Suprapubic skin (tissue), 4 donors: ENCODE results near the gene SAA2. TPM values are rescaled to one million over a fixed set of nuclear protein-coding genes. Genes with fewer than 3 reads are reported as not detected.
A peak's percentile ranks its signal among the peaks of the same experiment; 100 is the strongest.

Experiments
- DNase-seq, 2 donors: peaks; one replicate each; pipeline ENCODE4 v3.0.0-alpha.2; 2019; ENCODE audit warnings: low spot score in 2 of 2
- H3K27ac ChIP-seq: fragments of 200-600 bp; sonication (generic); one replicate; pipeline ENCODE4 v1.5.1; 2019
- H3K27me3 ChIP-seq: fragments of 200-600 bp; sonication (generic); one replicate; pipeline ENCODE4 v1.5.1; 2019
- H3K36me3 ChIP-seq: fragments of 200-600 bp; sonication (generic); one replicate; pipeline ENCODE4 v1.5.1; 2019
- H3K4me1 ChIP-seq: fragments of 200-600 bp; sonication (generic); one replicate; pipeline ENCODE4 v1.5.1; 2019
- H3K4me3 ChIP-seq: fragments of 200-600 bp; sonication (generic); one replicate; pipeline ENCODE4 v1.5.1; 2019; ENCODE audit warnings: mild to moderate bottlenecking
- H3K9me3 ChIP-seq: fragments of 200-600 bp; sonication (generic); one replicate; pipeline ENCODE4 v1.5.1; 2019
- EP300 ChIP-seq: sonication (generic); formaldehyde crosslinking; IDR thresholded peaks from one replicate; pipeline ENCODE4 v1.6.1; 2017; ENCODE audit warnings: antibody characterized with exemption
- POLR2A ChIP-seq, 2 donors: fragments of 450-650 bp; IDR thresholded peaks; one replicate each; pipeline ENCODE4 v1.6.1; 2017; ENCODE audit warnings: antibody characterized with exemption in 2 of 2, mild to moderate bottlenecking in 2 of 2, moderate library complexity in 2 of 2
- POLR2AphosphoS5 ChIP-seq, 3 donors: sonication (generic); formaldehyde crosslinking; IDR thresholded peaks; one replicate each; pipeline ENCODE4 v1.6.1; 2017; ENCODE audit warnings: antibody characterized with exemption in 3 of 3
- WGBS: methylation state at CpG from one replicate; pipeline ENCODE4 v1.1.5; 2018; 5-methylcytosine and 5-hydroxymethylcytosine counted together
- total RNA-seq, 4 donors: library from RNA; depleted of rRNA; stranded (reverse); fragments of >200 nt; gene quantifications; one replicate each; pipeline ENCODE4 v1.1.0, GENCODE V29; 2016
- TF ChIP-seq, protein P1 (sequence below), 2 donors: fragments of 200-600 bp in 1 of 2; fragments of 450-650 bp in 1 of 2; sonication (generic) in 1 of 2; IDR thresholded peaks; one replicate each; pipeline ENCODE4 v1.5.1; 2016 to 2019; ENCODE audit warnings: antibody characterized with exemption in 2 of 2, mild to moderate bottlenecking in 1 of 2, moderate library complexity in 1 of 2

Gene SAA2
- total RNA-seq, 4 donors from 2014 or later: 15.0 to 30.4 (median 16.2) TPM; not detected in 1

DNA sequence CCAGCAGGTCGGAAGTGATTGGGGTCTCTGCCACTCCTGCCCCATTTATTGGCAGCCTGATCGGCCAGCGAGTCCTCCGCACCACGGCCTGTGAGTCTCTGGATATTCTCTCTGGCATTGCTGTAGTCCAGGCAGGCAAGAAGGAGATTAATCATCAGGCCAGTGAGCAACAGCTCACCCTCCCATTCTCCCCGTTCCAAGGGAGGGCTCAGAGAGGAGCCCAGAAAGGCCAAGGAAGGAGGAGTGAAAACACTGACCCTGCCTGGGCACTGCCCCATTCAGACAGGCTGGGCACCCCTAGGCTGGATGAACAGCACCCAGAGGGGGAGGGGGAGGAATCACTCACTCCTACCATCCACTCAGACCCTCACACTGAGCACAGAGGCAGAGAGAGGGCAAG lies 3.1 kb downstream of the SAA2 start:
- H3K4me3 ChIP-seq: no peak overlapping the region
- H3K27ac ChIP-seq: no peak overlapping the region
- no peaks in the 10 kb centered on the region for H3K27me3 ChIP-seq
- H3K9me3 ChIP-seq: no peaks in the 10 kb centered on the region
- peaks cover 2% of the 10 kb centered on the region for H3K4me1 ChIP-seq
- 50% methylated on average over 5 of the region's 6 CpGs for whole genome bisulfite sequencing
- H3K36me3 ChIP-seq: no peaks in the 10 kb centered on the region
- TF ChIP-seq POLR2AphosphoS5 (IDR thresholded peaks at IDR 0.05): no peak
- TF ChIP-seq POLR2A (IDR thresholded peaks at IDR 0.05): no peak
- TF ChIP-seq, protein P1, sequence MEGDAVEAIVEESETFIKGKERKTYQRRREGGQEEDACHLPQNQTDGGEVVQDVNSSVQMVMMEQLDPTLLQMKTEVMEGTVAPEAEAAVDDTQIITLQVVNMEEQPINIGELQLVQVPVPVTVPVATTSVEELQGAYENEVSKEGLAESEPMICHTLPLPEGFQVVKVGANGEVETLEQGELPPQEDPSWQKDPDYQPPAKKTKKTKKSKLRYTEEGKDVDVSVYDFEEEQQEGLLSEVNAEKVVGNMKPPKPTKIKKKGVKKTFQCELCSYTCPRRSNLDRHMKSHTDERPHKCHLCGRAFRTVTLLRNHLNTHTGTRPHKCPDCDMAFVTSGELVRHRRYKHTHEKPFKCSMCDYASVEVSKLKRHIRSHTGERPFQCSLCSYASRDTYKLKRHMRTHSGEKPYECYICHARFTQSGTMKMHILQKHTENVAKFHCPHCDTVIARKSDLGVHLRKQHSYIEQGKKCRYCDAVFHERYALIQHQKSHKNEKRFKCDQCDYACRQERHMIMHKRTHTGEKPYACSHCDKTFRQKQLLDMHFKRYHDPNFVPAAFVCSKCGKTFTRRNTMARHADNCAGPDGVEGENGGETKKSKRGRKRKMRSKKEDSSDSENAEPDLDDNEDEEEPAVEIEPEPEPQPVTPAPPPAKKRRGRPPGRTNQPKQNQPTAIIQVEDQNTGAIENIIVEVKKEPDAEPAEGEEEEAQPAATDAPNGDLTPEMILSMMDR (IDR thresholded peaks at IDR 0.05): no peak
- TF ChIP-seq EP300: no peak
- no peak for DNase-seq

DNA sequence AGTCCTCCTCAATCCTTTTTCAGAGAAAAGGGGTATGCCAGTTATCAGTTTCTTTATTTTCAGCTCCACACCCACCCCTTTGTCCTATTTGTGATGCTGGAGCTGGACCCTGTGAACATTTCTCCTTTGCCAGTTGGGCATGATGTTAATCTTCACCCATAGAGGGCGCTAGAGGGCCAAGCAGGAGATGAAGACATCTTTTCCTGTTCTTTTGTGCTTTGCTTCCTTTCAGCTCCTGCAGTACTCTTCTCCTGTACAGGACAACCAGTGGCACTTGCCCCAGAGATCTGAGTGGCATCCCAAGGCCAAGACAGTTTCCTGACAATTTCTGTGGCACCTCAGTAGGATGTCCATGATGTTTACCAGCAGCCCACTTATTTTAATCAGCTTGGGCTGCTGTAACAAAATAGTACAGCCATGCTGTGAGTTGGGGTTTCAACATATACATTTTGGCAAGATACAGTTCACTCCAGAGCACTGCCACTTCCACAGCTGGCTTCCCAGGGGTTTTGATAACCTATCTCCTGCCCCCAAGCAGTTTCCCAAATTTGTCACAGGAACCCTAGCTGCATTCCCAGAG lies 4.6 kb downstream of the SAA2 start:
- H3K27me3 ChIP-seq: peaks cover 5% of the 10 kb centered on the region
- H3K36me3 ChIP-seq: no peaks in the 10 kb centered on the region
- no peaks in the 10 kb centered on the region for H3K9me3 ChIP-seq
- no peak overlapping the region for H3K27ac ChIP-seq
- no peak overlapping the region for H3K4me3 ChIP-seq
- TF ChIP-seq, protein P1 (IDR thresholded peaks at IDR 0.05): peak in 1 of 2 donors; percentile 62
- TF ChIP-seq POLR2AphosphoS5 (IDR thresholded peaks at IDR 0.05): no peak
- TF ChIP-seq EP300: no peak
- TF ChIP-seq POLR2A (IDR thresholded peaks at IDR 0.05): no peak
- no peak for DNase-seq
- peaks cover 2% of the 10 kb centered on the region for H3K4me1 ChIP-seq
- 0% methylated on average over 1 of the region's 1 CpG for WGBS

DNA sequence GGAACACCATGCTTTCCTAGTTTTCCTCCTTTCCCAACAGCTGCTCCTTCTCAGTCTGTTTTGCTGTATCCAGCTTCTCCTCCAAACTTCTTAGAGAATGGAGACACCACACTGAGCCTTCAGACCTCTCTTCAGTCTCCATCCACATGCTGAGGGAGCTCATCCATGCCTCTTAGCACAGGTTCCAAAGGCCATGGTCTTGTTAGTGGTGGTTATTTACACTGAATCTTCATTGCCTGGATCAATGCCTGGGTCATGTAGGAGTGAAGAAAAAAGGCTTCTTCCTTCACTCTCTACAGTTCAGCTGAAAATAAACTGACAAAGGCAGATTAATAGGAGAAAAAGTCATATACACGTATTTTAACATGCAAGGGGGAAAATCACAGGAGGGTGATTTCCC lies 8.8 kb downstream of the SAA2 start:
- TF ChIP-seq, protein P1 (IDR thresholded peaks at IDR 0.05): no peak
- TF ChIP-seq POLR2AphosphoS5 (IDR thresholded peaks at IDR 0.05): no peak
- TF ChIP-seq EP300: no peak
- no peak for TF ChIP-seq POLR2A (IDR thresholded peaks at IDR 0.05)
- Histone ChIP-seq H3K27me3 (peaks cover 9% of the 10 kb centered on the region), H3K36me3 (no peaks in the 10 kb centered on the region), H3K4me1 (no peaks in the 10 kb centered on the region), H3K9me3 (no peaks in the 10 kb centered on the region), H3K27ac (no peak overlapping the region), H3K4me3 (no peak overlapping the region)
- WGBS: 81% methylated on average over 1 of the region's 1 CpG
- DNase-seq: no peak

DNA sequence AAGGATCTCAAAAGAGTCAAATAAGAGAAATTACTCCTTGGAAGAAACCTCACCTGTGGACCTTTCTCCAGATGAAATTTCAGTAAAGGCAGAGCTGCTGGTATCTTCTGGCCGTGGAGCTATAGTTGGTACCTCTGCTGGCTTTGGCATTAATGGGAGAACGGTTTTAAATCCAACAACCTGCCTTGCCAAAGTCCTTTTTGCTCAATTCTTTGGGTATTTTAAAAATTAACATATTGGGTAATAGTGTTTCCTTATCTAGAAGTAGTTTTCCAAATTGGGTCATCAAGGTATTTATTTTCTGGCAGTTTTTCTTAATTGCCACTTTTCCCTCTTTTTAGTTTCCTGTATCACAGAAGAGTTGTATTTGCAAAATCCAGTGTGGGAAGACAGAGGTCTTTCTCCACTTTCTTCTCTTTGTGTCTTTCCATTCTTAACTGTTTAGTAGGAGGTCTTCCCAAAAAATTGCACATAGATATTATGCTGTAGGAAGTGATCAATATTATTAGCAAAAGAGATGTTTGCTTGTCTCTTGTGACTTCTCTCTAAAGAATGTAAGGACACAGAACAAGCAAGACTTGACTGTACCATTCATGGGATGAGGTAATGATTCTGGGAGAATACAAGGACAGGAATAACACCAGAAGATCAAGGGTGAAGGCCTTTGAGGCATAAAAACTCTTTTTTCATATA lies 11.7 kb downstream of the SAA2 start, which contains the start of gene SAA4:
TSS of gene SAA4 (minus strand) at position 139 of the 693 bp plus-strand sequence. CDS start 876 bp downstream, outside the sequence.
- no peak for TF ChIP-seq POLR2A (IDR thresholded peaks at IDR 0.05)
- TF ChIP-seq, protein P1 (IDR thresholded peaks at IDR 0.05): no peak
- no peak for TF ChIP-seq POLR2AphosphoS5 (IDR thresholded peaks at IDR 0.05)
- no peak for TF ChIP-seq EP300
- 75% methylated on average over 2 of the region's 2 CpGs for WGBS

More for the DNA sequence above, 11.7 kb downstream of the SAA2 start, which contains the start of gene SAA4:
- no peak for DNase-seq
- Histone ChIP-seq H3K36me3 (no peaks in the 10 kb centered on the region), H3K4me1 (no peaks in the 10 kb centered on the region), H3K27me3 (peaks cover 9% of the 10 kb centered on the region), H3K9me3 (no peaks in the 10 kb centered on the region), H3K4me3 (no peak within 1 kb of the TSS), H3K27ac (no peak within 1 kb of the TSS)
